HG03025 (cell line): ENCODE data around the gene RHOD.

Source experiments
- ATAC-seq: cut with Tn5 transposase; IDR thresholded peaks from one replicate; pipeline ENCODE4 v1.9.1; 2021; ENCODE audit warnings: mild to moderate bottlenecking, moderate library complexity; ENCODE audit not compliant: unreplicated experiment, low FRiP score

The RHOD gene

DNA sequence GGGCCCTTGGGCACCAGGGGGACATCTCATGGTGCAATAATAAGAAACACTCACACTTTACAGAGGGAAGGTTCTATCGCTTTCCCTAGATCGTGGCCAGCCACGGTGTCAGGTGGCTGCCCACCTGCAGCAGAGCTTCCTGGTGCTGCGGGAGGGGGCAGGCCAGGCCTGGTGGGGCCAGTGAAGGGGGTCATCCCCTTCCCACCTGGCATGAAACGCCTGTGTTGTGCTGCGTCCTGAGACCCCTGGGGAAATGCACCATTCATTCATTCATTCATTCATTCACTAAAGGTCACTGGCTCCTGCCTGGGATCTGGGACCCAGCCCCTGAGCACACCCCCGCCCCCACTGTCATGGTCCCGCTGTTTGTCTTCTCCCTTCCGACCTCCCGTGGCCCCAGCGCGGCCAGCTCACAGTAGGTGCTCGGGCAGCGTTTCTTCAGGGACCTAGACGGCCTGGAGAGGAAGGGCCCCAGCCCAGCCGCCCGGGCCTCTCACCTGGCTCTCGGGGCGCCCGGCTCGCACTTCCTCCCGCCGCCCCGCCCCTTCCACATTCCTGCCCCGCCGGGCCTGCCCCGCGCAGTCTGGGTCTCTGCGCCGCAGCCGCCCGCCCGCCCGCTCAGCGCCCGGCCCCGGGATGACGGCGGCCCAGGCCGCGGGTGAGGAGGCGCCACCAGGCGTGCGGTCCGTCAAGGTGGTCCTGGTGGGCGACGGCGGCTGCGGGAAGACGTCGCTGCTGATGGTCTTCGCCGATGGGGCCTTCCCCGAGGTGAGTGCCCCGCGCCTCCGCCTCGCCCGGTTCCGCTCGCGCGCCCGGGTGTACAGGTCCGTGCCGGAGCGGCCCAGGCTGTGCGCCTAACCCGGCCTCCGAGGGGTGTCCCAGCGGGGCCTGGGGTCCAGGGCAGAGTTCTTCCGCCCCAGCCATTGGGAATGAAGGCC lies at the start of gene RHOD:
Gene RHOD, plus strand, starts transcription at position 581 of the 938 bp plus-strand sequence. Its CDS starts 56 bp downstream, at position 637.
- no peak for ATAC-seq

DNA sequence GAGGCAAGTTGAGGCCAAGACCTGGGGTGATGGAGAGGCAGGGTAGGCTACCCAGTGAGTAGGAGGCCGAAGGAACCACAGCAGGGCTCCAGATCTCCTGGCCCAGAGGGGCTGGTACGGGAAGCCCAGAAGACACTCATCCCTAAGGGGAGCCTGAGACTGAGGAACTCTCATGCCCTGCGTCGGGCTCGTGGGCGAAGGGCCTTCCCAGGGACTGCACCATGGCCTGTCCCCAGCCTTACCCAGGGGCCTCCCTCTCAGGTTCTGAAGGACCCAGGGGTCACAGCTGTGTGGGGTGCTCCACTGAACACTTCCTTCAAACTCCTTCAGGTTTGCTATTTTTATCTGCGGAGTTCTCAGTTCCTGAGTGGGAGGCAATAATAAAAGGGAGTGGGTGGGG lies 49.5 kb upstream of the RHOD start:
- ATAC-seq = no peak

GRCh38 chr11:67010296-67010905 lies 46.2 kb upstream of the RHOD start:
- ATAC-seq = no peak

DNA sequence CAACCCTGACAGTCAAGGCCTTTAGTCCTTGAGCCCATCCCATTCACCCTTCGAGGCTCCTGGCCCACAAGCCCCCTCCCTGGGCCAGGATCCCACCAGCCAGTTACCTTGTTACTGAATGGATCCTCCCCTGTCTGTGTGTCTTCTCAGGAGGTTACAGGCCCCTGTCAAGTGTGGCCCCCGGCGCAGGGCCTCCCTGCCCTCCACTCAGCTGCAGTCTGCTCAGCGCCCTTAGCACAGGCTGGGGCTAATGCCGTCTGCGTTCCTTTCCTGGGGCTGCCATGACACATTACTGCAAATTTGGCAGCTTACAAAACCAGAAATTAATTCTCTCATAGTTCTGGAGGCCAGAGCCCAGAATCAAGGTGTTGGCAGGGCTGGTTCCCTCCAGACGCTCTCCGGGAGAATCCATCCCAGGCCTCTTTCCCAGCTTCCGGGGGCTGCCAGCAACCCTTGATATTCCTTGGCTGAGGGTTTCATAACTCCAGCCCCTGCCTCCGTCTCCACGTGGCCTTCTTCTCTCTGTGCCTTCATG lies 43.1 kb upstream of the RHOD start:
- no peak for ATAC-seq

DNA sequence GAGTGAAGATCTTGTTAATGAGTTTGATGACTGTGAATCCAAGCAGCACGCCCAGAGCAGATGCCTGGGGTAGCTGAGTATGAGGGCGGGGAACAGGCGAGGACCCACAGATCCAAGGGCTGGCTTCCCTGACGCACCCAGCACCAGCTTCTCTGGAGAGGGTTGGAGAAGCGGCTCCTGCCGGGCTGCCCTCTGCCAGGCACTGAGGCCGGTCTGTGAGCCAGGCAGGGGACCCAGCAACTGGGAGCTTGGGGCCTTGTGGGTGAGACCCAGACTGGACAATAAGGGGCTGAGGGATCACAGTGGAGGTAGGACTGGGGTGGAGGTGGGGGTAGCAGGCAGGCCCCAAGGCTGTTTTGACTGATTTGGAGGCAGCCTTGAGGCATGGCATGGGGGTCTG lies 42.3 kb upstream of the RHOD start:
- ATAC-seq = no peak

DNA sequence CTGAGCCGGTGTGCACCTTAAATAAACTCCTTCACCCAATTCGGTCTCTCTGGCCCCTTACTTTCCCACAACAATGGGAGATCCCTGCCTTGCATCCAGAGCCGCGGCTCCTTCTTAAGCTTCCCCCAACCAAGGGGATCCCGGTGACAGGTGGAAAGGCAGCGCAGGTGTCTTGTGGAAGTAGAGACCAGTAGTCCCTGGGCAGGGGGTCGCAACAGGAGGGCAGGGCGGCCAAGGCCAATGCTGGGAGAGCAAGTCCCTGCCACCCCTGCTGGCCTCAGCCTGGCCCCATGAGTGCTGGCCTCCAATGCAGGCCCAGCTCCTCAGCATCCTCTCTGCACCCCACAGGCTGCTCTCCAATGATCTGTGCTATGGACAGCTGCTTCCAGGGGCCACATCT lies 41.6 kb upstream of the RHOD start:
- ATAC-seq = no peak

- ATAC-seq = no peak
These were observed 40.1 kb upstream of the RHOD start for GRCh38 chr11:67016550-67016949.

- ATAC-seq = no peak
These were observed 35.7 kb upstream of the RHOD start for GRCh38 chr11:67020949-67021348.

DNA sequence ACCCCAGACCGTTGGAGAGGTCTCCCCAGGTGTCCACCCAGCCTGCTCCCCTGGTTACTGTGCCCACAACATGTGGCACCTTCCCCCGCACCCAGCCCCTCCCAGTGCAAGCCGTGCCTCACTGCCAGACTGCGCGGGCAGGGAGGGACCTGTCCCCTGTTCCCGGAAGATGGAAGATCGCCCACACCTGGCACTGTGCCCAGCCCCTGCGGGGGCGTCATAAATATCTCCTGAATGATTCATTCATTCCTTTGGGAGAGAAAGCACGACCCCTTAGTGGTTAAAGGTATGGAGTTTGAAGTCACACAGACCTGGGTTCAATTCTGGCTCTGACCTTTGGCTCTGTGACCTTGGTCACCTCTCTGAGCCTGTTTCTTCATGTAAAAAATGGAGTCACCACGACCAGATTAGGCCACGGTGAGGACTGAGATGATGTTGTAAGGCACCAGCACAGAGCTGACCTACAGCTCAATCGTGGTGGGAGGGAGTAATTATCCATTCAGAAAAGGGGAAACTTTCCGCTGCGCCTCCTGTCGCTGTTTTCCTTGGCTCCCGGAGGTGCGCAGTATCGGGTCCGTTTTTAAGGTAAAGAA lies 34.2 kb upstream of the RHOD start:
- no peak for ATAC-seq

DNA sequence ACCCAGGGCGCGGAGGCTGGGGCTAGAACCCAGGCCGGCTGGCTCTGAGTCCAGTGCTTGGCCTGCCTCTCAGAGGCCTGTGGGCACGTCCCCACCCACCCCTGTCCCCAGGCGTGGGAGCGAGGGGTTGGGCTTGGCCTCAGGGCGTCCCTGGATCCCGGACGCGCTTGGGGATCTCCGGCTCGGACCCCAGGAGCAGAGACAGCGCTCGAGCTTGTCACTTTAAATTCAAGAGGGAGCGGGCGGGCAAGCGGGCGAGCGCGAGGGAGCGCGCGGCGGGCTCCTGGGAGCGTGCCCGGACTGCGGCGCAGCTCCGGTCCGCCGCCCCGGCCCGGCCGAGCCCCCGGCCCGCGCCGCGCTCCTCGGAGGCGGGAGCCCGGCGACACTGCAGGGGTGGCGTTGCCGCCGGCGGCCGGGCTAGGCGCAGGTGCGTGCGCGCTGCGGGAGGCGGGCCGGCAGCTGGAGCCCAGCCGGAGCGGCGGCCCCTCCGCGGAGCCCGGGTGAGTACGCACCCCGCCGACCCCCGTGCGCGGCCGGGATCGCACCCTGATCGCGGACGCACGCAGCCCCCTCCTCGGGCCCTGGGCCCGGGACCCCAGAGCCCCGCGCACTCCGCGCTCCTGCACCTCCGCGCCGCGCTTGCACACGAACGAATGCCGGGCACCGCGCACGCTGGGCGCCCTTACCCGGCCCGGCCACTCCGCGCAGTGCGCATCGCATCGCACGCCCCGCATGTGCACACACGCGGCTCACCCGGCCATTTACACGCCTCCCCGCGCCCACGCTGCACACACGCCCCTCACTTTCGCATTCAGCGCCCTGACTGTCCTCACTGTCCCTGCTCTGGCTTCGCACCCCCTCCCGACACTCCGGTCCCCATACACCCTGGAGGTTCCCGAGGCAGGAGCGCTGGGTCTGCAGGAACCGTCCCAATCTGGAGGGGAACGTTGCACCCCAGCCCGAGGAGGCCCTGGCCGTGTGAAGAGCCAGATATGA lies 33.4 kb upstream of the RHOD start, which contains the start of gene SYT12:
Gene SYT12, plus strand, starts transcription at position 174 of the 996 bp plus-strand sequence. CDS start 7,011 bp downstream, outside the sequence.
- no peak for ATAC-seq

DNA sequence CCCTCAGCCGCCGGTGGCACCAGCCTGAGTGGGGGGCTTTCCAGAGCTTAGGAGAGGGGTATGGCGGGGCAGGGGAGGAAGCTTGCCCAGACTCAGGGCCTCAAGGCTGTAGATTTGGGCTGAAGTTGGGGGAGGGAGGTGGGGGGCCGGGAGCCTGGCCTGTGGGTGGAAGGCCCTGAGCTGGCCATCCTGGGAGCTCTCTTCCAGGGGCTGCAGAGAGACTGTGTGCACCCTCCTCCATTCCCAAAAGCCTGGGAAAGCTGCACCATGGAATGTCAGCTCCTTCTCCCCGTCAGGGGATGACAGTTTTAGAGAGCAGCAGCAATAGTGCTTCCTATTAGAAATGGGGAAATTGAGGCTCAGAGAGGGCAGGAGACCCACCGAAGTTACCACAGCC lies 32.7 kb upstream of the RHOD start:
- no peak for ATAC-seq

GRCh38 chr11:67024410-67024809 lies 32.2 kb upstream of the RHOD start:
- ATAC-seq = no peak

- no peak for ATAC-seq
These were observed 31.7 kb upstream of the RHOD start for GRCh38 chr11:67024966-67025365.

DNA sequence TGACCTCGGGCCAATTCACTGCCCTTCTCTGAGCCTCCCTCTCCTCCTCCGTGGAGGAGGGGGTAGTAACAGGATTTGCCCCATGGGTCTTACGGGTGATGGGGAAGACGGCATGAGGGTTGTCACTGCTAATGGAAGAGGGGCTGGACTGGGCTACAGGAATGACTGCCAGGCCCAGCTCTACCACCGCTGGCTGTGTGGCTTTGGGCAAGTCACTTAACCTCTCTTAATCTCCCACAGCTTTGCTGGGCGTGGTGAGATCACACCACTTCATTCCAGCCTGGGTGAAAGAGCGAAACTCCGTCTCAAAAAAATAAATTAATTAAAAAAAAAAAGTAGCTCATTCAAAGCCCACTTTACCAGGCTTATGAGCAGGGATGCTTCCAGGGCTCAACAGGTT lies 30.9 kb upstream of the RHOD start:
- no peak for ATAC-seq

DNA sequence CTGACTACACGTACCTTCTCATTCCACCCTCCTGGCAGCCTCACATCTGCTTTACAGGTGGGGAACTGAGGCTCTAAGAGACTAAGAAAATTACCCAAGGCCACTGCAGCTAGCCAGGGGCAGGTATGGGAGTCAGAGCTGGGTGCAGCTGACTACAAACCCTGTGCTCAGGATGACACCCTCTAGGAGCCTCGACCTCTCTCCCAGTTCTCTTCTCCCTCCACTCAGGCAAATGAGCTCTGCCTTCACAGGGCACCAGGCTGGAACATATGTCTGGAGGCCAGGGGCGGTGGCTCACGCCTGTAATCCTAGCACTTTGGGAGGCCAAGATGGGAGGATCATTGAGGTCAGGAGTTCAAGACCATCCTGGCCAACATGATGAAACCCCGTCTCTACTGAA lies 29.7 kb upstream of the RHOD start:
- no peak for ATAC-seq

DNA sequence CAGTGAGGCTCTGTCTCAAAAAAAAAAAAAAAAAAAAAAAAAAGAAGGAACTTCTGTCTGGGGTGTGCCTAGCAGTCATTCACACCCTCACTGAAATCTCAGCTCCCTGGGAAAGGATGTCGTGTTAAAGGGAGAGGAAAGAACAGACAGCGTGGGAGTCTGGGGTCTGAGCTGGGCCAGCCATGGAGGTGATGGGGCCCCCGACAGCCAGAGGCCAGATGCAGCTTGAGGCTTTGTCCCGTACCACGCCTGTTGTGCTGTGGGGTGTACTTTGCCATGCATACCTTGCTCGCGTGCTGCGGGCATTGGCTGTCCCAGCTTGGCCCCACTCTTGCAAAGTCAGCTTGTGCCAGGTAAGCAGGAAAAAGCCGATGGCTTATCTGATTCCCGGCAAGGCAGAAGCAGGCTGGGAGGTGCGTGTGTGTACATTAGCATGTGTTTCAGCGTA lies 29.1 kb upstream of the RHOD start:
- no peak for ATAC-seq

GRCh38 chr11:67027943-67028542 lies 28.6 kb upstream of the RHOD start:
- ATAC-seq = no peak

DNA sequence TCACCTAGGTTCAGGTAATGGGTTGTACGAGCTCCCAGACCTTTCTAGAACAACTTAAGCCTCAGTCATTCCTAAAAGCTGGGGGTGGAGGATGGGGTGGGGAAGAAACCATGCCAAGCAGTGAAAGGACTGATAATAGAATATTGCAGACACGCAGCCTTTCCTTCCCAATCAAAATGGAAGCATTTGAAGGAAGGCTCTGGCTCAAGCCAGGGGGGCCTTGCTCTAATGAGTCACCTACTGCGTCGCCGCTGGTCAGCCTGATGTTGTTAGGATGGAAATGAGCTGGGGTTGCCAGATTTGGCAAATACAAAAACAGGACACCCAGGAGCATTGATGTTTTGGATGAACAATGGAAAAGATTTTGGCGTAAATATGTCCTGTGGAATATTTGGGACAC lies 27.5 kb upstream of the RHOD start:
- no peak for ATAC-seq

- no peak for ATAC-seq
These were observed 25.7 kb upstream of the RHOD start for GRCh38 chr11:67030976-67031375.
